Adrenal gland (tissue), 12 donors: ENCODE results near the gene NANOS3. TPM values are rescaled to one million over a fixed set of nuclear protein-coding genes. Genes with fewer than 3 reads are reported as not detected.

Experiments used
- DNase-seq, 7 donors: peaks; one replicate each; pipeline ENCODE4 v3.0.0-alpha.2; 2019 to 2020
- H3K27ac ChIP-seq, 5 donors: fragments of 200-600 bp; sonication (generic) in 4 of 5; 1 replicate in 3 of 5; 2 replicates in 2 of 5; pipeline versions ENCODE4 v1.5.1 to v1.8.0; 2016 to 2020; ENCODE audit warnings: mild to moderate bottlenecking in 1 of 5
- H3K27me3 ChIP-seq: fragments of 200-600 bp; 2 replicates; pipeline ENCODE4 v1.8.0; 2021
- H3K36me3 ChIP-seq, 2 donors: fragments of 200-600 bp; replicated peaks in 1 of 2; 1 replicate in 1 of 2; 2 replicates in 1 of 2; pipeline versions ENCODE4 v1.5.1 to v1.8.0; 2018 to 2022
- H3K4me1 ChIP-seq, 2 donors: fragments of 200-600 bp; replicated peaks in 1 of 2; 1 replicate in 1 of 2; 2 replicates in 1 of 2; pipeline versions ENCODE4 v1.5.1 to v1.8.0; 2018 to 2021
- H3K4me3 ChIP-seq, 4 donors: fragments of 200-600 bp; sonication (generic) in 3 of 4; one replicate each; pipeline ENCODE4 v1.5.1; 2016 to 2018
- H3K9me3 ChIP-seq, 3 donors: fragments of 200-600 bp; sonication (generic) in 1 of 3; replicated peaks in 1 of 3; 1 replicate in 2 of 3; 2 replicates in 1 of 3; pipeline versions ENCODE4 v1.5.1 to v1.8.0; 2016 to 2021
- CTCF ChIP-seq, 6 experiments: fragments of 450-650 bp in 4 of 6; fragments of 200-600 bp in 2 of 6; sonication (generic) in 1 of 6; IDR thresholded peaks; 1 replicate in 5 of 6; 2 replicates in 1 of 6; pipeline versions ENCODE4 v1.5.1 to v1.8.0; 2016 to 2021; ENCODE audit warnings: antibody characterized with exemption in 6 of 6, mild to moderate bottlenecking in 2 of 6, moderate library complexity in 1 of 6
- POLR2A ChIP-seq, 2 donors: fragments of 450-650 bp; IDR thresholded peaks; one replicate each; pipeline ENCODE4 v1.6.1; 2017; ENCODE audit warnings: antibody characterized with exemption in 2 of 2, mild to moderate bottlenecking in 2 of 2, moderate library complexity in 1 of 2
- WGBS, 4 donors: extraction: QIAGEN DNeasy Blood & Tissue Kit in 2 of 4; methylation state at CpG; one replicate each; pipeline versions ENCODE4 v1.1.5 to v1.1.7; 2013 to 2017; 5-methylcytosine and 5-hydroxymethylcytosine counted together
- intact Hi-C, 2 donors: fragments of 100-400 bp; cut with DNase I; formaldehyde crosslinking; loops; one replicate each; pipeline versions ENCODE4 v1.14.1 to v1.15.0; 2022 to 2023
- polyA plus RNA-seq, 3 donors: library from polyadenylated mRNA; stranded (reverse); fragments of 200-250 nt in 2 of 3; fragments of 350-450 nt in 1 of 3; fragmentation: Illumina TruSeq in 1 of 3; extraction: RNeasy Lipid Tissue Mini Kit (QIAGEN cat#74804) in 1 of 3; gene quantifications; one replicate each; pipeline ENCODE4 v1.2.3, GENCODE V29; 2013 to 2014
- total RNA-seq, 9 donors: library from RNA; depleted of rRNA in 4 of 9; stranded (reverse); fragments of >200 nt in 4 of 9; fragments of 120-200 nt in 1 of 9; fragmentation: NEBNext Ultra II Directional in 1 of 9; extraction: Animal tissue kit (Norgen Biotek cat#: 25700) in 1 of 9; gene quantifications; one replicate each; pipeline versions ENCODE4 v1.1.0 to v1.2.4, GENCODE V29; 2013 to 2023
- donor health status: healthy with polysubstance abuse.
- donor health status: Bipolar disorder and iron deficiency.
- donor health status: DM: yes; HTN: yes; CAD: no.
- donor health status: DM: no; HTN: no; CAD: no.
- donor health status: DM: no; HTN: no; CAD: no.
- donor health status: DM: yes; HTN: yes; CAD: no.

The NANOS3 gene
- total and polyA plus RNA-seq, 12 donors = 0.28 to 1.9 (median 1.3) TPM; not detected in 8

DNA sequence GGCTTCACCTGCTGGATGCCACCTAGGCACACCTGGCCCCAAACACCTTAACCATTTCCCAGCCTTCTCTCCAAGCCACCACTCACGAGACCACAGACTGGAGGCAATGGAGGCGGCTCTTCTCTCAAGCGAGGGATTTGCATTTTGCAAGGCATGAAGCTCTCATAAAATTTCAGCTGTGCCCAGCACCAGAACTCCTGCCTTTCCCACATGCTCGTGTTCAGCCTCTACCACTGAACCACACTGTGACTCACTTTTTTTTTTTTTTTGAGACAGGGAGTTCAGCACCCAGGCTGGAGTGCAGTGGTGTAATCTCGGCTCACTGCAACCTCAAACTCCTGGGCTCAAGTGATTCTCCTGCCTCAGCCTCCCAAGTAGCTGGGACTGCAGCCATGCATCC is 10.6 kb downstream of the NANOS3 start:
- H3K36me3 ChIP-seq = no peaks in the 10 kb centered on the region
- H3K9me3 ChIP-seq = no peaks in the 10 kb centered on the region
- H3K27me3 ChIP-seq = no peaks in the 10 kb centered on the region
- intact Hi-C loops = loop anchor here (10.0 kb wide), 2 partner anchors 157 to 167 kb away; no protein-coding TSS in a partner anchor
- no peak for DNase-seq
- no peak overlapping the region for H3K4me3 ChIP-seq
- H3K27ac ChIP-seq = no peak overlapping the region
- 59 to 79% (median 75%) methylated on average over 3 to 5 of the region's 5 CpGs for WGBS, 4 donors
- no peak for TF ChIP-seq POLR2A (IDR thresholded peaks at IDR 0.05)
- H3K4me1 ChIP-seq = no peaks in the 10 kb centered on the region

DNA sequence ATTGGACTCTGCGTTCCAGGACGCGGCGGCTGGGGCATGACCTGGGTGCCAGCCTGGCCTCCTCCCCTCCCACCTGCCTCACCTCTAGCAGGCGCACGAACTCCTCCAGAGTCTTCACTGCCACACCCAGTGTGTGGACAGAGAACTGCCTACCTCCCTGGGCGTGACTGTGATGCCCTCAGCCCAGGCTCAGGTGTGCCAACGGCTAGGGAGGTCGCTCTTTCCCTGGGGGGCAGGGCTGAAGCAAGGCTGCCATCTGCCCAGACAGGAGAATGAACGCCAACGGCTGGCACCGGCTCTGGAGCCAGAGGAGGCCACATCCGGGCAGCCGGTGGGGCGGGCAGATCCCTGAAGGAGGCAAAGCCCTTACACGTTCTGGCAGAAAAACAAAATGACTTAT is 11.3 kb downstream of the NANOS3 start:
- WGBS, 4 donors = 88 to 92% (median 90%) methylated on average over 13 to 16 of the region's 16 CpGs
- no peaks in the 10 kb centered on the region for H3K36me3 ChIP-seq
- no peaks in the 10 kb centered on the region for H3K4me1 ChIP-seq
- no peak overlapping the region for H3K27ac ChIP-seq
- DNase-seq = no peak
- no peak for TF ChIP-seq POLR2A (IDR thresholded peaks at IDR 0.05)
- no peak for TF ChIP-seq CTCF (IDR thresholded peaks at IDR 0.05)
- intact Hi-C loops = loop anchor here (10.0 kb wide), 2 partner anchors 157 to 167 kb away; no protein-coding TSS in a partner anchor
- no peak overlapping the region for H3K4me3 ChIP-seq
- no peaks in the 10 kb centered on the region for H3K27me3 ChIP-seq
- H3K9me3 ChIP-seq = no peaks in the 10 kb centered on the region

- no peak overlapping the region for H3K4me3 ChIP-seq
- H3K27me3 ChIP-seq = no peaks in the 10 kb centered on the region
- no peak for DNase-seq
- H3K4me1 ChIP-seq = no peaks in the 10 kb centered on the region
- no peak for TF ChIP-seq CTCF (IDR thresholded peaks at IDR 0.05)
- no peak for TF ChIP-seq POLR2A (IDR thresholded peaks at IDR 0.05)
- no peaks in the 10 kb centered on the region for H3K36me3 ChIP-seq
- no peak overlapping the region for H3K27ac ChIP-seq
- no peaks in the 10 kb centered on the region for H3K9me3 ChIP-seq
- intact Hi-C loops = no loop called here
- WGBS, 4 donors = 93 to 98% (median 95%) methylated on average over 8 to 13 of the region's 13 CpGs
These were observed 13.2 kb downstream of the NANOS3 start for GRCh38 chr19:13890136-13890535.

DNA sequence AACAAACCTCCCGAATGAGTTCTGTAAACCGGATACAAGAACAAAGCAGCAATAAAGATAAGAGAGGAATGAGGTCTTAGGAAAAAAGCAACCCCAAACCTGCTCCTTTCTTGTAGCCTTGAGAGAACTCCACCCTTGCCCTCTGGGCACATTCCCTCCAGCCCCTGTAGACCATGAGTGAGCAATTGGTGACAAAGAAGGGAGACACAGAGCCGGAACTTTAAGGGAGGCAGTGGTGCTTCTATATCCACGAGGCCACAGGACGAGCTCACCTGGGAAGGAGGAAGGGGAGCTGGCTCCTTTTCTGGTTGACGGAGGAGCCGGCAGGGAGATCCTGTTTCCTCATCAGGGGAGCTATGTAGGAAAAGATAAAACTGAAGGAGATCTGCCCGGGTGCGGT is 15.9 kb downstream of the NANOS3 start:
- Histone ChIP-seq H3K4me1 (no peaks in the 10 kb centered on the region), H3K4me3 (no peak overlapping the region), H3K9me3 (no peaks in the 10 kb centered on the region), H3K27me3 (no peaks in the 10 kb centered on the region), H3K36me3 (no peaks in the 10 kb centered on the region), H3K27ac (no peak overlapping the region)
- WGBS, 4 donors = 81 to 85% (median 83%) methylated on average over 9 of the region's 9 CpGs
- intact Hi-C loops = no loop called here
- no peak for DNase-seq
- TF ChIP-seq POLR2A (IDR thresholded peaks at IDR 0.05) (no peak), CTCF (IDR thresholded peaks at IDR 0.05) (no peak)

GRCh38 chr19:13894552-13894951 is 17.6 kb downstream of the NANOS3 start:
- no peak for TF ChIP-seq POLR2A (IDR thresholded peaks at IDR 0.05)
- no peak for TF ChIP-seq CTCF (IDR thresholded peaks at IDR 0.05)
- 81 to 87% (median 84%) methylated on average over 5 of the region's 5 CpGs for WGBS, 4 donors
- intact Hi-C loops = no loop called here
- Histone ChIP-seq H3K9me3 (no peaks in the 10 kb centered on the region), H3K27ac (no peak overlapping the region), H3K36me3 (no peaks in the 10 kb centered on the region), H3K4me1 (no peaks in the 10 kb centered on the region), H3K4me3 (no peak overlapping the region), H3K27me3 (no peaks in the 10 kb centered on the region)
- DNase-seq = no peak
